ENCODE data around the gene FUT6.
"Not testable (repeated sequence)": the region's sequence is repeated elsewhere in the genome, so short reads cannot be mapped to it uniquely, and the experiment has no call there.

FUT6 gene

GRCh38 chr19:5785423-5785822 lies 54.1 kb downstream of the FUT6 start:
- no peak for DNase-seq (ENCODE audit: low spot score)

DNA sequence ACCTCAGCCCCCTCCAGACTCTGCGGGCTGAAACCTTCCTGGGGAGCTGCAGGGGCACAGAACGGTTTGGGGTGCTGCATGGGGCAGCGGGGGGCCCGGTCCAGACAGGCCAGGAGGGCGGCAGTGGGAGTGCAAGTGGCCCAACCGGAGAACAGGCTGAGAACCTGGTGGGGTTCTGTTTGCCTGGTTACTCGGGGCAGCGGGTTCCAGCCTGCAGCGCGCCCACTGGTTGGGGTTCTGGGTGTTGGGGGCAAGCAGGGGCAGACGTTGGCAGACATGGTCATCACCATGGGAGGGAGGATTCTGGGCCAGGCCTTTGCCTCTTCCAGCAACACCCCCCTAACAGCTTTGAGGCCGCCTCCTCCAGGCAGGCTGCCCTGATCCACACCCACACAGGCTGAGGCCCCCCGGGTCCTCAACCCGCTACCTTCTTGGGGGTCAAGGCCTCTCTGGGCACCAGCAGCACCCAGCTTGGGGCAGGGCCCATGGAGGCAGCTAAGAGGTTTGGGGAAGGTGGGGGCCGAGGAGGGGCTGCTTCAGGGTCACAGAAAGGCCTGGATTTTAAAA lies 54.8 kb downstream of the FUT6 start, which contains the start of gene PRR22:
Gene PRR22, minus strand, starts transcription at position 166 of the 567 bp plus-strand sequence. Its CDS starts 86 bp downstream, at position 80.
- no peak for DNase-seq (ENCODE audit: low spot score)

DNA sequence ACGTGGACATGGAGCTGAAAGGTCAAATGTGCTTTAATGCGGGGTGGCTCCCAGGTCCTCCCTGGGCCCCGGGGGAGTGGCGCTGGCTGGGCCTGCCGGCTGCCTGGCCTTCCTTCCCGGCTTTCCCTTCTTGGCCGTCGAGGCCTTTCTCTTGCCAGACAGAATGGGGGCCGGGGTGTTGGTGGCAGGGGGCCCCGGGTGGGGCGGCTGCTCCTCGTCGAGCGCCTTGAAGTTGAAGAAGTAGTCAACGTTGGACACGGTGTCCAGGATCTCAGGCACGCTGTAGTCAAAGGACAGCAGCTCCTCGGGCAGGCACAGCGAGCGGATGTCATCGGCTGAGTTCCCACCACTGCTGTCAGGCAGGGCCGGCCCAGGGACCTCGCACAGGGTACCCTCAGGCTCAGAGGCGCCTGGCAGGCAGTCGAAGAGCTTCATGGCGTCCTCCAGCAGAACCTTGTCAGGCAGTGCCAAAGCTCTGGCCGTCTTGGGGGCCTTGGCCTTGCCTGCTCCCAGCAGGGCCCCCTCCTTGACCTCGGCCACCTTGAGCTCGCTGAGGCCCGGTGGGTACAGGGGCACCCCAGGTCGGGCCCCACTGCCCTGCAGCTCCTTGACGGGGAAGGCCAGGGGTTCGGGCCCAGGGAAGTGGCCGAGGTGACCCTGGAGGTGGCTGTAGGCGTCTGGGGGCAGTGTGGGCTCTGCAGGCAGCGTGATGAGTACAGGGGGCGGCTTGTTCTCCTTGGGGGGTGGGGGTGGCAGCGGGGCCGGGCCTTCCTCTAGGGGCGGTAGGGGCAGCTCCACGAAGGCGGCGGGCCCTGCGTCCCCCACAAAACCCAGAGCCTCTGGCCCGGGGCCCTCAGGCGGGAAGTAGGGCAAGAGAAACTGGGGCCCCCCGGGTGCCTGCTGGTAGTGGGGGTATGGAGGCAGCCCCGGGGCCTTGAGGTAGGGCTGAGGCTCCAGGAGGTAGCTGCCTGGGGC lies 56.3 kb downstream of the FUT6 start:
- no peak for DNase-seq (ENCODE audit: low spot score)

DNA sequence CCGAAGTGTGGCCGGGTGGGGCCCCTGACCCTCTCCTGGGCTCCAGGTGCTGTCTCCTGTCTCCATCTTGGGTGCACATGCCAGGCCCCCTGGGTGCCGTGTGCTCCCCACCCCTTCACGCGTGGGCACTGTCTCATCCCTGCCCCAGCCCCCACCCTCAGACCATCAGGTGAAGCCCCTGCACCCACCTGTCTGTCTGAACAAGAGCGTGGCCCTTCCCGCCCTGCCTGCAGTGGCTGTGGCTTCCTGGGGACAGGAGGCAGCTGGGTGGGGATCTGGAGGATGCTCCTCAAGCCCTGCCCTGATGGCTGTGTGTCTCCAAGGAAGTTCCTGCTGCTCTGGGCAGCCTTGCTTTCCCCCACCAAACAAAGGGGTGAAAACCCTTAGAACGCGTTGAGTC lies 57.2 kb downstream of the FUT6 start:
- no peak for DNase-seq (ENCODE audit: low spot score)

GRCh38 chr19:5780916-5781315 lies 58.6 kb downstream of the FUT6 start:
- DNase-seq (ENCODE audit: low spot score), result not testable (repeated sequence)
